GM18526 (cell line): ENCODE results near the gene GM2A.

Source experiments
- POLR2A ChIP-seq: IDR thresholded peaks from 3 replicates; pipeline ENCODE4 v1.6.1; 2011; ENCODE audit not compliant: insufficient read length; ENCODE audit errors: extremely low read depth

GM2A gene

GRCh38 chr5:151258201-151258611 is 5.2 kb downstream of the GM2A start:
- no peak for TF ChIP-seq POLR2A

- no peak for TF ChIP-seq POLR2A
Observed at GRCh38 chr5:151258816-151259215, 5.8 kb downstream of the GM2A start.

GRCh38 chr5:151259931-151260330 is 6.9 kb downstream of the GM2A start:
- no peak for TF ChIP-seq POLR2A

GRCh38 chr5:151262532-151262931 is 9.5 kb downstream of the GM2A start:
- TF ChIP-seq POLR2A, result no peak

- no peak for TF ChIP-seq POLR2A
Observed at GRCh38 chr5:151264113-151264512, 11.1 kb downstream of the GM2A start.

- TF ChIP-seq POLR2A, result no peak
Observed at GRCh38 chr5:151267491-151268260, 14.7 kb downstream of the GM2A start.

- TF ChIP-seq POLR2A, result no peak
Observed at GRCh38 chr5:151270599-151270998, 17.6 kb downstream of the GM2A start.

- no peak for TF ChIP-seq POLR2A
Observed at GRCh38 chr5:151271336-151271735, 18.4 kb downstream of the GM2A start.

- no peak for TF ChIP-seq POLR2A
Observed at GRCh38 chr5:151274666-151275065, 21.7 kb downstream of the GM2A start.

GRCh38 chr5:151275803-151276202 is 22.8 kb downstream of the GM2A start:
- TF ChIP-seq POLR2A, result no peak

GRCh38 chr5:151278845-151279244 is 25.9 kb downstream of the GM2A start:
- no peak for TF ChIP-seq POLR2A

- TF ChIP-seq POLR2A, result no peak
Observed at GRCh38 chr5:151280443-151280842, 27.5 kb downstream of the GM2A start.

GRCh38 chr5:151281001-151281639 is 28.1 kb downstream of the GM2A start:
- no peak for TF ChIP-seq POLR2A

- no peak for TF ChIP-seq POLR2A
Observed at GRCh38 chr5:151283120-151283825, 30.3 kb downstream of the GM2A start.

GRCh38 chr5:151284392-151284967 is 31.5 kb downstream of the GM2A start:
- TF ChIP-seq POLR2A, result no peak

GRCh38 chr5:151285683-151286082 is 32.7 kb downstream of the GM2A start:
- TF ChIP-seq POLR2A, result no peak

- TF ChIP-seq POLR2A, result no peak
Observed at GRCh38 chr5:151286246-151286645, 33.3 kb downstream of the GM2A start.
